Thymus (tissue), 11 donors: ENCODE measurements around the gene CIROP. TPM values are rescaled to one million over a fixed set of nuclear protein-coding genes. Genes with fewer than 3 reads are reported as not detected.

ENCODE experiments used
- DNase-seq, 9 donors: peaks; one replicate each; pipeline ENCODE4 v3.0.0-alpha.2; 2013; ENCODE audit warnings: low spot score in 9 of 9, low read depth in 6 of 9, missing footprints in 1 of 9
- H3K27ac ChIP-seq, 2 donors: one replicate each; pipeline ENCODE4 v1.5.1; 2013; ENCODE audit warnings: control low read depth in 1 of 2, low read depth in 1 of 2, low read length in 1 of 2, mild to moderate bottlenecking in 1 of 2, moderate library complexity in 1 of 2
- H3K27me3 ChIP-seq, 2 donors: one replicate each; pipeline ENCODE4 v1.5.1; 2013; ENCODE audit warnings: low read length in 1 of 2; ENCODE audit not compliant: control insufficient read depth in 2 of 2, insufficient read depth in 1 of 2
- H3K36me3 ChIP-seq, 2 donors: one replicate each; pipeline ENCODE4 v1.5.1; 2013; ENCODE audit warnings: low read length in 1 of 2, mild to moderate bottlenecking in 1 of 2, moderate library complexity in 1 of 2; ENCODE audit not compliant: control insufficient read depth in 2 of 2, insufficient read depth in 2 of 2
- H3K4me1 ChIP-seq, 2 donors: one replicate each; pipeline ENCODE4 v1.5.1; 2013; ENCODE audit warnings: low read length in 2 of 2; ENCODE audit not compliant: control insufficient read depth in 2 of 2, insufficient read depth in 2 of 2
- H3K4me3 ChIP-seq, 2 donors: one replicate each; pipeline ENCODE4 v1.5.1; 2013; ENCODE audit warnings: low read length in 2 of 2, control low read depth in 1 of 2, mild to moderate bottlenecking in 1 of 2
- H3K9me3 ChIP-seq, 2 donors: one replicate each; pipeline ENCODE4 v1.5.1; 2013; ENCODE audit warnings: low read length in 1 of 2, mild to moderate bottlenecking in 1 of 2; ENCODE audit not compliant: control insufficient read depth in 2 of 2, insufficient read depth in 1 of 2
- WGBS: extraction: QIAGEN DNeasy Blood & Tissue Kit; methylation state at CpG from one replicate; pipeline ENCODE4 v1.1.7; 2013; 5-methylcytosine and 5-hydroxymethylcytosine counted together
- polyA plus RNA-seq: library from polyadenylated mRNA; stranded (reverse); fragments of 200-250 nt; gene quantifications from one replicate; pipeline ENCODE4 v1.2.3, GENCODE V29; 2013
- total RNA-seq: library from RNA; stranded (reverse); fragments of 120-200 nt; gene quantifications from one replicate; pipeline ENCODE4 v1.2.4, GENCODE V29; 2013
- donor health status: healthy.

Gene CIROP
- total and polyA plus RNA-seq, 2 donors, result 0.05 to 0.07 TPM

DNA sequence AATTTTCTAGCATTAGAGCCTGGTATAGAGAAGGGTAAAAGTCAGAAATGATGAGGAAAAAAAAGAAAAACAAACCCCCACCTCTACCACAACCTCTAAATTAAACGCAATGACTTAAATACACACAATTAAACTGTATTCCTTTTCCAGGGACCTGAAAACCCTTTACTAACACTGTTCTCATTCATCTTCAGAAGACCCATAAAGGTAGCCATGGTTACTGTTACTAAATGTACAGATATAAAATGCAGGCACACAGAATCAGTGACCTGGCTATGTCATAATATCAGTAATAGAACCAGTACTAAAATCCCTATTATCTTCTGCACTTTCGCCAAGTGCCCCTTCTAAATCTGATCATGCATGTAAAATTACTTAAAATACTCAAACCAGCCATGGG lies 11.3 kb downstream of the CIROP start:
- Histone ChIP-seq H3K4me3 (peak overlapping the region in 1 of 2 donors; percentile 80), H3K36me3 (peaks cover 40 to 62% of the 10 kb centered on the region in 2 donors), H3K27me3 (no peaks in the 10 kb centered on the region), H3K9me3 (no peaks in the 10 kb centered on the region), H3K4me1 (peaks cover 8 to 14% of the 10 kb centered on the region in 2 donors), H3K27ac (no peak overlapping the region)
- 97% methylated on average over 2 of the region's 2 CpGs for WGBS
- DNase-seq, result no peak

DNA sequence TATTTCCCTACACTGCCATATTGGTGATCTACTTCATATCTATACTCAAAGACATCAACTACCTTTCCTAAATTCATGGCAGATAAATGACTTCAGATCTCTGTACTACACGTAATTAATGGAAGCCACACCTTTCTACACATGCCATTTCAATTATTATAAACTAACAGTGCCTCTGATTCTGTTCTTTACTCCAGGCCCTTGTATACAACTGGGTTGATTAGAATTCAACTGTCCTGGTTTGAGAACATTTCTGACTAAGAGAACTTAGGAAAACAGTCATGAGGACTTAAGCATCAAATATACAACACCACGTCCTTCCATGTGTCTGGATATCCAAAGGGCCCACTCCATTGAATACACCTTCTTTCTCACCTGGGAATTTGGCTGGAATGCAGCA lies 11.7 kb downstream of the CIROP start:
- no peaks in the 10 kb centered on the region for H3K27me3 ChIP-seq
- no peak for DNase-seq
- H3K27ac ChIP-seq, result no peak overlapping the region
- H3K4me3 ChIP-seq, result no peak overlapping the region
- peaks cover 8 to 14% of the 10 kb centered on the region in 2 donors for H3K4me1 ChIP-seq
- H3K9me3 ChIP-seq, result no peaks in the 10 kb centered on the region
- WGBS, result 97% methylated on average over 2 of the region's 2 CpGs
- H3K36me3 ChIP-seq, result peaks cover 36 to 61% of the 10 kb centered on the region in 2 donors

DNA sequence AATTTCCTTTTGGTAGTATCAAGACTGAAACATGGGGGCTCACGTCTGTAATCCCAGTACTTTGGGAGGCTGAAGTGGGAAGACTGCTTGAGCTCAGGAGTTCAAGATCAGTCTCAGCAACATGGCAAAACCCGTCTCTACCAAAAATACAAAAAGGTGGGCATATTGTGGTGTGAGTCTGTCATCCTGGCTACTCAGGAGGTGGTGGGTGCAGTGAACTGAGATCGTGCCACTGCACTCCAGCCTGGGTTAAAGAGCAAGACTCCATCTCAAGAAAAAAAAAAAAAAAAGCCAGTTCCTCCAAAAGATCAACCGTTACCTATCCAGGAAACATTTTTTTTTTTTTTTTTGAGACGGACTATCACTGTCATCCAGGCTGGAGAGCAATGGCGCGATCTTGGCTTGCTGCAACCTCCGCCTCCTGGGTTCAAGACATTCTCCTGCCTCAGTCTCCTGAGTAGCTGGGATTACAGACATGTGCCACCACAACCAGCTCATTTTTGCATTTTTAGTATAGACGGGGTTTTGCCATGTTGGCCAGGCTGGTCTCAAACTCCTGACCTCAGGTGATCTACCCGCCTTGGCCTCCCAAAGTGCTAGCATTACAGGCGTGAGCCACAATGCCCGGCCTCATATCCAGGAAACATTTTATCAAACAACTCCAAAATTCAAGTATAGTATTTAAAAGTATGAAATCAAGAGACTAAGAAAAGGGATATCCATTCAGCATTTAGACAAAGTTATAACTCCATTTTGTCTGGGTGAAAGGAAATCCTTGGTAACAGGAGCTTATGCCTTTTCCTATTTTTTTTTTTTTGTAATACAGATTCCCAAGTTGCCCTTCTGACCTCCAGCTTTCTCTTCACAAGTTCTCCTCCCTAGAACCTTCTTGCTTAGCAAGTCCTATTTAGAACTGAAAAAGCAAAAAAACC lies 13.2 kb downstream of the CIROP start:
- H3K4me3 ChIP-seq, result no peak overlapping the region
- no peak for DNase-seq
- H3K27ac ChIP-seq, result no peak overlapping the region
- H3K36me3 ChIP-seq, result peaks cover 31 to 64% of the 10 kb centered on the region in 2 donors
- peaks cover 8 to 10% of the 10 kb centered on the region in 2 donors for H3K4me1 ChIP-seq
- no peaks in the 10 kb centered on the region for H3K9me3 ChIP-seq
- 95% methylated on average over 12 of the region's 12 CpGs for WGBS
- no peaks in the 10 kb centered on the region for H3K27me3 ChIP-seq

DNA sequence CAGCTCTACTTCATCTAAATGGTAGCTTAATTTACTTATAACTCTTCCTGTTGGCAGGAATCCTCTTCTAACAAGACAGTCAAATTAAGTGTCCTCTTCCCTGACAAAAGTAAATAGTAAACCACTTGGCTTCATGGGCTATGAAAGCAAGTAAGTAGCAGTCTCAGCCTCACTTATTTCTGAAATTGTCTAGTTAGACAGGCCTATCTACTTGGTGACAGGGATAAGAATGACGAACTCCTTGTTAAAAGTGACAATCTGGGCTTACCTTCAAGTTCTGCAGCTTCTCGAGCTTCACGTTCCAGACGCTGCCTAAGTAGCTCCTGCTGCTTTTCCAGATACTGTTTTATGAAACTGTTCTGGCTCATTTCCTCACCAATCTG lies 14.5 kb downstream of the CIROP start:
- DNase-seq, result no peak
- H3K36me3 ChIP-seq, result peaks cover 40 to 77% of the 10 kb centered on the region in 2 donors
- WGBS, result 97% methylated on average over 4 of the region's 4 CpGs
- H3K27me3 ChIP-seq, result no peaks in the 10 kb centered on the region
- peaks cover 6 to 8% of the 10 kb centered on the region in 2 donors for H3K4me1 ChIP-seq
- H3K4me3 ChIP-seq, result no peak overlapping the region
- H3K27ac ChIP-seq, result no peak overlapping the region
- H3K9me3 ChIP-seq, result no peaks in the 10 kb centered on the region

DNA sequence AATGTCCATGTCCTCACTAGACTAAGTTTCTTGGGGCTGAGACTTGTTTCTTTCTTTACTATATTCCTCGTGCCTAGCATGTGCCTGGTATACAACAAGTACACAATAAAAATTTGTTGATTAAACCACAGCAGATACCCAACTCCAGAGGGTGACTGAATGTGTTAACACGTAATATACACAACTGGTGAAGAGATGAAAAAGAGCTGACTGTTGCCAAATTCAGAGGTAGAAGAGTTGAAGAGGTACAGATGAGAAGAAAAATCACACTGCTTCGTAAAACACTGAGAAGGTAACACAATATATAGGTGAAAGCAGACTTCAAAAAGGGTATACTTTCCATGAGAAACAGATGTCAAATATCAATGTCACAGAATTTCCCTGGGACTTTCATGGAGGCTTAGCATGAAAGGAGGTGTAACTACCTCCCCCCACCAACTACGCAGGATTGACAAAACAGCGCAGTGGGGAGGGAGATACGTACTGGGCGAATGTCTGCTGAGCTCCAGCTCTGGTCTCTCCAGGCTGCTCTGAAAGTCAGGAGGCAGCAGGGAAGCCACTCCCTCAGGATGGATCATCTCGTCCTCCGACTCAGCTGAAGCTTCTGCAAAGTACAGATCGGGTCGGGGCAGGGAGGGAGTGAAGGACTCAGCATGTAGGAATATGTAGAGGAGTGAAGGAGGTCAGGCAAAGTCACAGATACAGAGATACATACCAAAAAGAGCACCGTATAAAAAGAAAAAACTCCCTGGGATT lies 15.1 kb downstream of the CIROP start:
- 99% methylated on average over 12 of the region's 12 CpGs for WGBS
- no peak for DNase-seq
- peaks cover 43 to 83% of the 10 kb centered on the region in 2 donors for H3K36me3 ChIP-seq
- no peak overlapping the region for H3K4me3 ChIP-seq
- no peaks in the 10 kb centered on the region for H3K9me3 ChIP-seq
- peaks cover 6 to 8% of the 10 kb centered on the region in 2 donors for H3K4me1 ChIP-seq
- no peak overlapping the region for H3K27ac ChIP-seq
- no peaks in the 10 kb centered on the region for H3K27me3 ChIP-seq

DNA sequence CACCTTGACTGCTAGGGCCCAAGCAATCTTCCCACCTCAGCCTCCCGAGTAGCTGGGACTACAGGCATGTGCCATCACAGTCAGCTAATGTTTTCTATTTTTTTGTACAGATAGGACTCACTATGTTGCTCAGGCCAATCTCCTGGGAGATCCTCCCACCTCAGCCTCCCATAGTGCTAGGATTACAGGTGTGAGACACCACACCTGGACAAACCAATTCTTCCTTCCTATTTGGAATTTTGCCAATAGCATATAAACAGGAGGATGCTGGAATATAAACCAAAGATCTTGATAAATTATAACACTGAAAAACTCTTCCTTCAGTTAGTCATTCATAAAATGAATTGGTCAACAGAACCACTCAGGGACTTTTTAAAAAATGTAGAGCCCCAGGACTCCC lies 18.2 kb downstream of the CIROP start:
- DNase-seq, result no peak
- no peaks in the 10 kb centered on the region for H3K9me3 ChIP-seq
- WGBS, result 100% methylated on average over 1 of the region's 1 CpG
- H3K4me3 ChIP-seq, result no peak overlapping the region
- H3K27ac ChIP-seq, result no peak overlapping the region
- H3K4me1 ChIP-seq, result no peaks in the 10 kb centered on the region
- H3K36me3 ChIP-seq, result peaks cover 52 to 84% of the 10 kb centered on the region in 2 donors
- no peaks in the 10 kb centered on the region for H3K27me3 ChIP-seq

DNA sequence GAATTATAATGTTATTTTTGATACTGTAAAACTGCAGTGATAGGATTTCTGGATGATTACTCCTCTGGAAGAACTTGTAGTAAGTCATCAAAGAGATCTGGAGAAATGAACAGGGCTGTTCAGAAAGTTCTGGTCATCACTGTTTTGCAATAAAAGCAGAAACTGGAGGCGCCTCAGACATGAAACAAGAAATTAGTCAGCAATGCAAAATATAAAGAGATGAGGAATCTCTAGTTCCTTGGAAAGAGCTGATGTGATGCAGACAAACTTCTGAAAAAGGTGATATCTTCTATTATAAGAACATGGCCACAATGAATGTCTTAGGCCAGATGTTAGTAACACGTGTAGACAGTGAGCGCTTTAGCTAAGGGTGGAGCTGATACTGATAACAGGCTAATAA lies 19.3 kb downstream of the CIROP start:
- H3K27ac ChIP-seq, result no peak overlapping the region
- WGBS, result 96% methylated on average over 3 of the region's 3 CpGs
- H3K36me3 ChIP-seq, result peaks cover 48 to 86% of the 10 kb centered on the region in 2 donors

DNA sequence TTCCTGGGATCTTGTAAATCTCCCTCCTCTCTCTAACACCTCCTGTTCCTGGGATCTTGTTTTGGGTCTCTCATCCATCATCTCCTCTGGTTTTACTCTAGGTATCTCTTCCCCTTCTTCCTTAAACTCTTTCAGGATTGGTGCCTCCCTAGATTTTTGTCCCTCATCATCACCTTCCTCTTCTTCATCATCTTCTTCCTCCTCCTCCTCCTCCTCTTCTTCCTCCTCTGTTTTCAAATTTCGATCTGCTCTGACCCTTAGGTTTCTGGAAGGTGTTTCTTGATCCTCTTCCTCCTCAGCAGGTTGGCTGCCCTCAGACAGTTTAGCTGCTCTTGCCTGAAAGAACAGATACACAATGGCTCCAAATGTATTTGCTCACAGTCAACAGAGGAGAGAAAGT lies 24.3 kb downstream of the CIROP start:
- no peak overlapping the region for H3K27ac ChIP-seq
- H3K4me3 ChIP-seq, result no peak overlapping the region
- peaks cover 69 to 87% of the 10 kb centered on the region in 2 donors for H3K36me3 ChIP-seq
- no peak for DNase-seq
- H3K27me3 ChIP-seq, result no peaks in the 10 kb centered on the region
- no peaks in the 10 kb centered on the region for H3K9me3 ChIP-seq
- no peaks in the 10 kb centered on the region for H3K4me1 ChIP-seq
- WGBS, result 94% methylated on average over 1 of the region's 1 CpG

More for the DNA sequence above, 19.3 kb downstream of the CIROP start:
- Histone ChIP-seq H3K4me1 (no peaks in the 10 kb centered on the region), H3K9me3 (no peaks in the 10 kb centered on the region), H3K4me3 (no peak overlapping the region), H3K27me3 (no peaks in the 10 kb centered on the region)
- no peak for DNase-seq

DNA sequence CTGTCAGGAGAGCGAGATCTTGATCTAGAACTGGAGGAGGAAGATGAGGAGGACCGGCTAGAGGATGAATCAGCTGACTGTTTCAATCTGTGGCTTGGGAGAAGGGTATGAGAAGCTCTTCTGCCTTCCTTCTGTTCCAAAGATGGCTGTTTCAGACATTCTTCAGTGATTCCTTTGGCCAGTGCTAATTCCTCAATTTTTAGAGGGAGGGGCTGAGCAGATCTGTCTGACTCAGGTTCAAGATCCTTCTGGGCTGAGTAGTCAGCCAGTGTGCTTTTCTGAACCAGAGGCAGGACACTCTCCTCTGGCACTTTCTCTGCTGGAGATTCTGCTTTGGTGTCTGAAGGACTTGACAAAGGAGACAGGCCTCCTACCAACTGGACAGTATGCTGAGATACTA lies 25.1 kb downstream of the CIROP start:
- Histone ChIP-seq H3K27me3 (no peaks in the 10 kb centered on the region), H3K4me1 (no peaks in the 10 kb centered on the region), H3K36me3 (peaks cover 69 to 87% of the 10 kb centered on the region in 2 donors), H3K4me3 (no peak overlapping the region), H3K9me3 (no peaks in the 10 kb centered on the region), H3K27ac (peak overlapping the region in 1 of 2 donors; percentile 27)
- no peak for DNase-seq
- WGBS, result 97% methylated on average over 2 of the region's 2 CpGs
